Measurements from ENCODE around the gene ZMIZ1.

DNA sequence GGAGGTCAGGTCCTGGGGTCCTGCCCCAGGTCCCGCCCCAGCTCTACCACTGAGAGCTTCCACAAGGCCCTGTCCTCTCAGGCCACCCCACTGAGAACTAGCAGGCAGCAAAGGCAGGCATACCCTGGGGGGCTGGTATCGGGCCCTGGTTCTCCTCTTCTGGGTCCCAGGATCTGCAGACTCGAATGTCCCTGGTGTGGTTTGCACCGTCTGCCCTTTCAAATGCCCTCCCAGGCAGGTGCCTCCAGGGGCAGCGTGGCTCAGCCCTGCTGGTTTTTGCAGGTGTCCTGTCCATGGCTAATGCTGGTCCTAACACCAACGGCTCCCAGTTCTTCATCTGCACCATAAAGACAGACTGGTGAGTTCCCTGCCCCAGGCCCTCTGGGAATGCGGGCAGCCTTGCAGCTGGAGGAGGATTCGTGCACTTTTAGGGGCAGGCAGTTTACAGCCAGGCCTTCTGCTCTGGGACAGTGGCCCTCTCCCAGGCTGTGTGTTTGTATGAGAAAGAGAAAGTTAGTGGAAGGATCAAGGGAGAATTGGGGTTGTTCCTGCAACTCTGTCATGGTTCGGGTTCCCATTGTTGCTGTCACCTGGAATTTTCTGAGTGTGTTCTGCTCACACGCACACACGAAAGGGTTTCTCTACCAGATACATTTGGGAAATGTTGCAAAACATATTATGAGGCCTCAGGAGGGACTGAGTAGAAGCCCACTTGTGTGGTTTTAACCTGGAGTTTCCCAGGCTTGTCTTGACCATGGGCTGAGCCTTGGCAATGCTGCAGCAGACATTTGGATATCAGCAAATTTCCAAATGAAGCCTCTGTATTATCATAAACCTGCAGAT is 283.5 kb downstream of the ZMIZ1 start:
- TF ChIP-seq ZNF274 (IDR thresholded peaks at IDR 0.05; ENCODE audit: low read depth, low read length) (no peak), YY1 (IDR thresholded peaks at IDR 0.05; ENCODE audit: insufficient read depth, insufficient read length) (no peak)

All from NT2/D1 (cell line).